ENCODE data around the gene RGS19.

RGS19 gene

DNA sequence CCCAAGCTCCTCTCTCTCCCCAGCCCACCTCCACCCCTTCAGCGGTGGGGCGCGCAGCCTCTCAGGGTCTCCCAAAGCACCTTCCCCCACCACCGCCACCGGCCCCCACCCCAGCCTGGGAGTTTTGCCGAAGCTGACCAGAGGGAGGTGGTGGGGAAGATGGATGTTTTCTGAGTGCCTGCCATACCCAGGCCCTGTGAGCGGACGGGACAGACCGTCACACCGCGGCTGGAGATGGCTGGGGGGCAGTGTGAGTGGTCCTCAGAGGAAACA lies 37.6 kb downstream of the RGS19 start:
- DNase-seq (ENCODE audit: extremely low spot score): no peak
- ChIA-PET POLR2A (no interaction called here), CTCF (no interaction called here)
- TF ChIP-seq ZNF384 (IDR thresholded peaks at IDR 0.05) (no peak), CTBP1 (IDR thresholded peaks at IDR 0.05; ENCODE audit: borderline replicate concordance) (no peak), LEF1 (IDR thresholded peaks at IDR 0.05; ENCODE audit: borderline replicate concordance) (no peak), FOXM1 (IDR thresholded peaks at IDR 0.05; ENCODE audit: borderline replicate concordance) (no peak), SUZ12 (IDR thresholded peaks at IDR 0.05) (no peak), ARNT (IDR thresholded peaks at IDR 0.05) (no peak), HDGF (IDR thresholded peaks at IDR 0.05; ENCODE audit: borderline replicate concordance) (no peak), FOXK2 (IDR thresholded peaks at IDR 0.05) (no peak), L3MBTL2 (conservative IDR thresholded peaks at IDR 0.05) (no peak), TARDBP (IDR thresholded peaks at IDR 0.05) (no peak), BHLHE40 (IDR thresholded peaks at IDR 0.05; ENCODE audit: borderline replicate concordance) (no peak), FOXA1 (IDR thresholded peaks at IDR 0.05) (no peak), SP1 (IDR thresholded peaks at IDR 0.05) (no peak), ELF4 (IDR thresholded peaks at IDR 0.05) (no peak), NFRKB (IDR thresholded peaks at IDR 0.05) (no peak)
- TF ChIP-seq, protein P1, sequence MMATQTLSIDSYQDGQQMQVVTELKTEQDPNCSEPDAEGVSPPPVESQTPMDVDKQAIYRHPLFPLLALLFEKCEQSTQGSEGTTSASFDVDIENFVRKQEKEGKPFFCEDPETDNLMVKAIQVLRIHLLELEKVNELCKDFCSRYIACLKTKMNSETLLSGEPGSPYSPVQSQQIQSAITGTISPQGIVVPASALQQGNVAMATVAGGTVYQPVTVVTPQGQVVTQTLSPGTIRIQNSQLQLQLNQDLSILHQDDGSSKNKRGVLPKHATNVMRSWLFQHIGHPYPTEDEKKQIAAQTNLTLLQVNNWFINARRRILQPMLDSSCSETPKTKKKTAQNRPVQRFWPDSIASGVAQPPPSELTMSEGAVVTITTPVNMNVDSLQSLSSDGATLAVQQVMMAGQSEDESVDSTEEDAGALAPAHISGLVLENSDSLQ (IDR thresholded peaks at IDR 0.05): no peak

DNA sequence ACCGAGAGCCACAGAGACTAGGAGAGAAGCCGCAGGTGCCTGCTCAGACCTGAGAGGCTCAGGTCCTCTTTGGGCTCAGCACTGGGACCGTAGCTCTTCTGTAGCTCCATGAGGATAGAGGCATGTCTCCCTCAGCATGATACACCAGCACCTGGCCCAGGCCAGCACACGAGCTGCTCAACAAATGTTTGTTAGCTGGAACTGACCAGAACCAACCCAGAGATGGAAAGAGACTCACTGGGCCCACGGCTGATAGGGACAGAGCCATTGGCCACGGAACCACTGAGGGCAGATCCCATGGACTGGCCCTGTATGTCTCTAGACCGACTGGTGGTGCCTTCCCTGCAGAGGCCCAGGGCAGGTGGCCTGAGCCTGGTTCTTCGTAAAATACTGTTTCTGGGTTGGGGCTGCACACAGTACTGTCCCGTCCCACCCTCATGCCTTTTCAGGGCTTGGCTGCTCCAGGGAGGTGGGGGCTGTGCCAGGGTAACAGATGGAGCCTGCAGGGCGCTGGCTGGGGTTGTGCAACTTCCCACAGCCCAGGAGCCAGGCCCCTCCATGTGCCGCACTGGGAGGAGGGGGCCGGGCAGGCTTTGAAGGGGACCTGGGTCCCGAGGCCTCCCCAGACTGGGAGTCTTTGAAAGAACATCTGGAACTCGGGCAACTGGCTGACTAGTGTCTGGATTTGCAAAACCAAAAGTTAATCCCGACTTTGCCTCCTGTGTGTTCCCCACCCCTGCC lies 38.1 kb downstream of the RGS19 start:
- ChIA-PET CTCF (no interaction called here), POLR2A (no interaction called here)
- no peak for DNase-seq (ENCODE audit: extremely low spot score)
- TF ChIP-seq TARDBP (IDR thresholded peaks at IDR 0.05) (no peak), LEF1 (IDR thresholded peaks at IDR 0.05; ENCODE audit: borderline replicate concordance) (no peak), NFRKB (IDR thresholded peaks at IDR 0.05) (no peak), CTBP1 (IDR thresholded peaks at IDR 0.05; ENCODE audit: borderline replicate concordance) (no peak), ZNF384 (IDR thresholded peaks at IDR 0.05) (no peak), SUZ12 (IDR thresholded peaks at IDR 0.05) (no peak), FOXM1 (IDR thresholded peaks at IDR 0.05; ENCODE audit: borderline replicate concordance) (no peak), ELF4 (IDR thresholded peaks at IDR 0.05) (no peak), L3MBTL2 (conservative IDR thresholded peaks at IDR 0.05) (no peak), HDGF (IDR thresholded peaks at IDR 0.05; ENCODE audit: borderline replicate concordance) (no peak), BHLHE40 (IDR thresholded peaks at IDR 0.05; ENCODE audit: borderline replicate concordance) (no peak), FOXA1 (IDR thresholded peaks at IDR 0.05) (no peak), SP1 (IDR thresholded peaks at IDR 0.05) (no peak), FOXK2 (IDR thresholded peaks at IDR 0.05) (no peak), ARNT (IDR thresholded peaks at IDR 0.05) (no peak)
- TF ChIP-seq, protein P1 (IDR thresholded peaks at IDR 0.05): no peak

DNA sequence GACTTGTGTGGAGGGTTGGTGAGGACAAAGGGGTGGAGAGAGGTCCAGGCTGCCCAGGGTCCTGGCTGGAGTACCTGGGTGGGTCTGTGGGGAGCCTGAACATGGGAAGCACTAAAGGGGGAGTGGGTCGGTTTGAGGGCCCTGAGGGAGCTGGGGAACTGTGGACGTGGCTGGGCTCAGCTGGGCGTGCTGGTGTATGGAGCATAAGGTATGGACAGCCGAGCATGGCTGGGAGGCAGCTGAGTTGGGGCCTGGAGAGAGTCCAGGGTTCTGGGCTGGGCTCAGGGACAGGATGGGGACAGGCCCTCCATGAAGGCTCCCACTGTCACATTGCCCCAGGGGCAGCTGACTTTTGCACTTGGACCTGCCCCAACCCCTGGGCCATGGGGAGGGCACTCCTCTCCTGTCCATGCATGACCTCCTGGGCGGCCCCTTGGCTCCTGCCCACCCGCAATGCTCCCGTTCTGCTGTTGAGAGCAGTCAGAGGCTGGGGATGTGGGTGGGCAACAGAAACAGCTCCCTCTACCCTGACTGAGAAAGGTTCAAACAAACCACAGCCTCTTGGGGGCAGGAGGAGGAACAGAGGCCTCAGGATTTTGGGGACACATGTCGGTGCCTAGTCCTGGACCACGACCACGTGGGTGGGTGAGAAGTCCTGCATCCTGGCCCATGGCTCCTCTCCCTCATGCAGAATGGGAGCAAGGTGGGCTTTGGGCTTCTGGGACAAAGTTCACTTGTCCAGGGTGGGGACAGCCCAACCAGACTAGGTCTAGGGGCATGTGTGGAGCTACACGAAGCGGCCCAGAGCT lies 38.9 kb downstream of the RGS19 start:
- ChIA-PET POLR2A (interaction anchor here (1.7 kb wide), 1 partner anchor 22 kb away, joined by 6 read pairs; the partner anchor contains the start of gene TCEA2), CTCF (interaction anchor here (0.5 kb wide), 1 partner anchor 41 kb away, joined by 4 read pairs; no protein-coding TSS in a partner anchor)
- no peak for TF ChIP-seq BHLHE40 (IDR thresholded peaks at IDR 0.05; ENCODE audit: borderline replicate concordance)
- TF ChIP-seq NFRKB (IDR thresholded peaks at IDR 0.05): no peak
- DNase-seq (ENCODE audit: extremely low spot score): no peak

DNA sequence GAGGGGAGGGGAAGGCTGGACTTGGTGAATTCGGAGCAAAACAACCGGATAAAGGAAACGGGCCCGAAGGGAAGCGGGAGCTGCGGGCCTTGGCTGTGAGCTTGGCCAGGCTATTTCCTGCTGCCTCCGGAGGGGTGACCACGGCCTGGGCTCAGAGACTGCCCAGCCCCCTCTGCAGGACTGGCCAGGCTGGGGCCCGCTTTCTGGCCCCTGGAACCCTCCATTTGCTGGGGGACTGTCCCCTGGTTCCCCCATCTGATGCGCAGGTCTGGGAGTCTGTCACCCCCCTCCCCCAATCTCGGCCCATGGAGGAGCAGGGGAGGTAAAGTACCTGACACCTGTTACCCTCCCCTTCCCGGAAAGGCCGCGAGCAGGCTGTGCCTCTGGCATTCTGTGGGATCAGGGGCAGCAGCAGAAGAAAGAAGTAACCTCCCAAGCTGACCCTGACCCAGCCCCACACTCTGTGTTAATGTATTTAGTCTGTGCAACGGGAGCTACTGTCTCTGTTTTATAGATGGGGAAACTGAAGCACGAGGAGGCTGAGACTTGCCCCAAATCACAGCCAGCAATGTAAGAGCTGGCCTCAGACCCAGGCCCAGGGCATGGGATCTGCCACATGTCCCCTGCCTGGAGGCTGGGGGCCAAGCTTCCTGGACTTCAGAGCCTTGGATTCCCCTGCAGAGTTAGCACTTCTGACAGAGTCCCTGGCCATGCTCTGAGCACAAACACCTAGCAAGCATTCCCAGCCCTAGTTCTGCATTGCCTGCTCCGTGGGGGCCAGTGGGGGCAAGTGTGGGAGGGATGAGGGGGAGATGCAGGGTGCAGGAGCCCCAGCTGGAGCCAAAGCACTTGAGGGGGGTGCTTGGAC lies 39.8 kb downstream of the RGS19 start:
- ChIA-PET POLR2A (interaction anchor here (0.6 to 2.1 kb wide), 4 partner anchors 13 to 160 kb away, joined by 3 to 12 read pairs (median 6); partner anchors contain the start of genes PRPF6 and TCEA2), CTCF (interaction anchor here (0.5 to 1.7 kb wide), 10 partner anchors 12 to 81 kb away, joined by 3 to 10 read pairs (median 4); partner anchors contain the start of gene RGS19)
- TF ChIP-seq HDGF (IDR thresholded peaks at IDR 0.05; ENCODE audit: borderline replicate concordance): no peak
- no peak for TF ChIP-seq SP1 (IDR thresholded peaks at IDR 0.05)
- TF ChIP-seq ELF4 (IDR thresholded peaks at IDR 0.05): no peak
- no peak for TF ChIP-seq LEF1 (IDR thresholded peaks at IDR 0.05; ENCODE audit: borderline replicate concordance)
- TF ChIP-seq FOXK2 (IDR thresholded peaks at IDR 0.05): no peak
- no peak for TF ChIP-seq ZNF384 (IDR thresholded peaks at IDR 0.05)
- no peak for TF ChIP-seq CTBP1 (IDR thresholded peaks at IDR 0.05; ENCODE audit: borderline replicate concordance)
- no peak for TF ChIP-seq TARDBP (IDR thresholded peaks at IDR 0.05)
- no peak for DNase-seq (ENCODE audit: extremely low spot score)

DNA sequence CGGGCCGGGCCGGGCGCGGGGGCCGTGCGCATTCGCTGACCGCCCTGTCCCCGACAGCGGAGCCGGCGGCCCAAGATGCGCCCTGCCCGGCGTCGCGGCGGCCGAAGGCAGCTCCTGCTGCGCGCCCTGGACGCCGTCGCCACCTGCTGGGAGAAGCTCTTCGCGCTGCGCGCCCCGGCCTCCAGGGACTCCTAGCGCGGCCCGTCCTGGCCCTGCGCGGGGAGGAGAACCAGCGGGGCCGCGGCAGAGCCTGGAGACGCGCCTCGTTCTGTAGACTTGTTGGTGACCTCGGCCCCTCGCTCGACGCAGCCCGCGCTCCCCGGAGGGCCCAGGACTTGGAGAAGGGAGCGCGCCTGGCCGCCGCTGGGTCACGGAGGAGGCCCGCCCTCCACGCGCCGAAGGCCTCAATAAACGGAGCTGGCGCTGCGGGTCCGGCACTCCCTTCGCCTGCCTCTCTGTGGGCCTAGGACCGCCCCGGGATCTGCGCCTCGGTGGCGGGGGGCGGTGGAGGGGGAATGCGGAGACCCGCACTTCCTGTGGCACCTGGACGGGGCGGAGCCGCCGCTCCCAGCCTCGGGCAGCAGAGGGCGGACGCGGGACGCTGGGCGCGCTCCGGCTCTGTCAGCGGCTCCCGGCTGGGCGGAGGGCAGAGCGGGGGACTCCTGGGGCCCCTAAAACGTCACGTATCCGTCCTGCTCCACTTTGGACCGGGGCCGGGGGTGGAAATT lies 40.6 kb downstream of the RGS19 start:
- ChIA-PET POLR2A (interaction anchor here (0.8 to 2.1 kb wide), 5 partner anchors 14 to 58 kb away, joined by 3 to 12 read pairs (median 6); partner anchors contain the start of genes PRPF6 and TCEA2), CTCF (interaction anchor here (0.6 to 1.7 kb wide), 14 partner anchors 9 to 82 kb away, joined by 3 to 10 read pairs (median 4); partner anchors contain the start of genes RGS19 and SAMD10)
- TF ChIP-seq ZNF384 (IDR thresholded peaks at IDR 0.05): no peak
- no peak for TF ChIP-seq FOXK2 (IDR thresholded peaks at IDR 0.05)
- TF ChIP-seq LEF1 (IDR thresholded peaks at IDR 0.05; ENCODE audit: borderline replicate concordance): no peak
- no peak for TF ChIP-seq CTBP1 (IDR thresholded peaks at IDR 0.05; ENCODE audit: borderline replicate concordance)
- TF ChIP-seq NFRKB (IDR thresholded peaks at IDR 0.05): no peak
- no peak for TF ChIP-seq FOXM1 (IDR thresholded peaks at IDR 0.05; ENCODE audit: borderline replicate concordance)
- no peak for TF ChIP-seq TARDBP (IDR thresholded peaks at IDR 0.05)
- TF ChIP-seq L3MBTL2 (conservative IDR thresholded peaks at IDR 0.05): peak; percentile 59; the same call in 1 of the 2 replicates
- DNase-seq (ENCODE audit: extremely low spot score): peak; percentile 88

All from HEK293T (cell line).